SK-N-SH (cell line): ENCODE measurements around the gene CKB. TPM values are rescaled to one million over a fixed set of nuclear protein-coding genes. Genes with fewer than 3 reads are reported as not detected.

ENCODE experiments used
- CTCF ChIA-PET: fragments of 300-600, 350-600 bp; formaldehyde crosslinking; extraction: SDS; loops from one replicate; lab custom pipeline; 2021; lab: Yijun Ruan, JAX
- POLR2A ChIA-PET: fragments of 350-600 bp; sonication (Branson Sonifier 250); formaldehyde crosslinking; extraction: SDS; loops from one replicate; lab custom pipeline; 2020; ENCODE audit warnings: antibody characterized with exemption, inconsistent platforms; lab: Yijun Ruan, JAX
- DNase-seq: peaks from one replicate; pipeline ENCODE4 v3.0.0; 2012
- H2AFZ ChIP-seq: fragments of 200-600 bp; sonication (generic); 2 replicates; pipeline ENCODE4 v1.8.1; 2016; ENCODE audit warnings: antibody characterized with exemption, mild to moderate bottlenecking, low read depth
- H3F3A ChIP-seq: fragments of 200-600 bp; sonication (generic); replicated peaks from 2 replicates; pipeline ENCODE3; 2016; ENCODE audit warnings: antibody characterized with exemption, mild to moderate bottlenecking; ENCODE audit not compliant: insufficient read depth
- H3K27ac ChIP-seq, 2 experiments: fragments of 200-500 bp in 1 of 2; fragments of 200-600 bp in 1 of 2; sonication (Bioruptor generic) in 1 of 2; sonication (generic), shearing (Covaris generic) in 1 of 2; 2 replicates each; pipeline versions ENCODE4 v1.5.1 to v1.6.1; 2014 to 2016; ENCODE audit warnings: low read depth in 2 of 2, inconsistent platforms in 1 of 2, low read length in 1 of 2, mild to moderate bottlenecking in 1 of 2, mixed read lengths in 1 of 2
- H3K27me3 ChIP-seq: fragments of 200-600 bp; sonication (generic), shearing (Covaris generic); 2 replicates; pipeline ENCODE4 v1.6.1; 2016; ENCODE audit warnings: mixed run types; ENCODE audit not compliant: insufficient read depth
- H3K36me3 ChIP-seq, 2 experiments: fragments of 200-500 bp in 1 of 2; fragments of 200-600 bp in 1 of 2; sonication (Bioruptor generic) in 1 of 2; sonication (generic) in 1 of 2; replicated peaks in 1 of 2; 2 replicates each; pipeline versions ENCODE3 to v1.5.1; 2014 to 2016; ENCODE audit warnings: low read length in 1 of 2, mild to moderate bottlenecking in 1 of 2; ENCODE audit not compliant: insufficient read depth in 2 of 2, control insufficient read depth in 1 of 2
- H3K4me1 ChIP-seq, 2 experiments: fragments of 200-500 bp in 1 of 2; fragments of 200-600 bp in 1 of 2; sonication (Bioruptor generic) in 1 of 2; sonication (generic), shearing (Covaris generic) in 1 of 2; 2 replicates each; pipeline versions ENCODE4 v1.5.1 to v1.6.1; 2014 to 2016; ENCODE audit warnings: low read depth in 1 of 2, low read length in 1 of 2, mixed run types in 1 of 2; ENCODE audit not compliant: insufficient read depth in 2 of 2, control insufficient read depth in 1 of 2
- H3K4me2 ChIP-seq: fragments of 200-600 bp; sonication (generic), shearing (Covaris generic); 2 replicates; pipeline ENCODE4 v1.6.1; 2017; ENCODE audit warnings: mixed run types
- H3K4me3 ChIP-seq, 2 experiments: fragments of 200-500 bp in 1 of 2; fragments of 200-600 bp in 1 of 2; sonication (Bioruptor generic) in 1 of 2; sonication (generic), shearing (Covaris generic) in 1 of 2; 2 replicates each; pipeline versions ENCODE4 v1.5.1 to v1.8.1; 2014 to 2016; ENCODE audit warnings: low read depth in 2 of 2, inconsistent platforms in 1 of 2, low read length in 1 of 2, mild to moderate bottlenecking in 1 of 2, mixed read lengths in 1 of 2, moderate library complexity in 1 of 2
- H3K79me2 ChIP-seq: fragments of 200-600 bp; sonication (generic); 2 replicates; pipeline ENCODE4 v1.8.1; 2017; ENCODE audit warnings: mild to moderate bottlenecking; ENCODE audit not compliant: insufficient read depth
- H3K9ac ChIP-seq: fragments of 200-600 bp; sonication (generic); 2 replicates; pipeline ENCODE4 v1.6.1; 2017; ENCODE audit warnings: mixed run types
- H3K9me2 ChIP-seq: fragments of 200-600 bp; sonication (generic); 2 replicates; pipeline ENCODE4 v1.6.1; 2017; ENCODE audit warnings: mixed run types
- H3K9me3 ChIP-seq: fragments of 200-600 bp; sonication (generic); 2 replicates; pipeline ENCODE4 v1.6.1; 2017; ENCODE audit warnings: mixed run types, mild to moderate bottlenecking, moderate library complexity
- H4K20me1 ChIP-seq: fragments of 200-600 bp; sonication (generic); 2 replicates; pipeline ENCODE4 v1.6.1; 2017; ENCODE audit warnings: mild to moderate bottlenecking, mixed run types; ENCODE audit not compliant: insufficient read depth
- CHD2 ChIP-seq: fragments of 150-350 bp; IDR thresholded peaks from 2 replicates; pipeline ENCODE4 v1.6.1; 2018; ENCODE audit warnings: low read length; ENCODE audit not compliant: partially characterized antibody
- ELF1 ChIP-seq: IDR thresholded peaks from 2 replicates; pipeline ENCODE4 v1.4.0; 2012
- EZH2phosphoT487 ChIP-seq: fragments of 200-600 bp; sonication (generic); IDR thresholded peaks from 2 replicates; pipeline ENCODE4 v1.6.1; 2017; ENCODE audit warnings: low read depth, mixed run types, mild to moderate bottlenecking, antibody characterized with exemption, moderate library complexity, borderline replicate concordance
- FOSL2 ChIP-seq: IDR thresholded peaks from 2 replicates; pipeline ENCODE4 v1.4.0; 2012; ENCODE audit warnings: low read depth, mild to moderate bottlenecking, moderate library complexity, borderline replicate concordance
- GABPA ChIP-seq: IDR thresholded peaks from 2 replicates; pipeline ENCODE4 v1.4.0; 2012; ENCODE audit warnings: low read depth, mild to moderate bottlenecking
- GATA2 ChIP-seq: sonication (generic); formaldehyde crosslinking; IDR thresholded peaks from 2 replicates; pipeline ENCODE4 v1.5.0; 2020; ENCODE audit warnings: mild to moderate bottlenecking, missing genetic modification reagents
- JUND ChIP-seq: IDR thresholded peaks from 2 replicates; pipeline ENCODE4 v1.4.0; 2012
- NFIC ChIP-seq: IDR thresholded peaks from 2 replicates; pipeline ENCODE4 v1.4.0; 2012; ENCODE audit warnings: borderline replicate concordance
- NRF1 ChIP-seq: IDR thresholded peaks from 2 replicates; pipeline ENCODE4 v1.6.1; 2012; ENCODE audit warnings: low read depth, mild to moderate bottlenecking, low read length
- PBX3 ChIP-seq: IDR thresholded peaks from 2 replicates; pipeline ENCODE4; 2012
- RAD21 ChIP-seq: IDR thresholded peaks from 2 replicates; pipeline ENCODE4 v1.6.1; 2012; ENCODE audit warnings: mild to moderate bottlenecking, low read length
- RCOR1 ChIP-seq: fragments of 150-350 bp; IDR thresholded peaks from 2 replicates; pipeline ENCODE4 v1.6.1; 2017; ENCODE audit warnings: antibody characterized with exemption, low read length
- TAF1 ChIP-seq: IDR thresholded peaks from 2 replicates; pipeline ENCODE4 v1.6.1; 2012; ENCODE audit warnings: low read depth, mild to moderate bottlenecking, low read length, moderate library complexity, borderline replicate concordance
- TCF12 ChIP-seq: IDR thresholded peaks from 2 replicates; pipeline ENCODE4 v1.4.0; 2012
- USF1 ChIP-seq: IDR thresholded peaks from 2 replicates; pipeline ENCODE4 v1.4.0; 2012; ENCODE audit warnings: low read depth, borderline replicate concordance
- USF2 ChIP-seq: fragments of 150-350 bp; IDR thresholded peaks from 2 replicates; pipeline ENCODE4 v1.6.1; 2017; ENCODE audit warnings: antibody characterized with exemption, low read length, low read depth, borderline replicate concordance
- YY1 ChIP-seq: IDR thresholded peaks from 2 replicates; pipeline ENCODE4 v1.4.0; 2012; ENCODE audit warnings: low read depth, mild to moderate bottlenecking
- WGBS: methylation state at CpG from one replicate; pipeline ENCODE4 v1.1.6; 2017; ENCODE audit warnings: low lambda C conversion rate; 5-methylcytosine and 5-hydroxymethylcytosine counted together
- polyA plus RNA-seq, 3 experiments: library from polyadenylated mRNA; depleted of rRNA; stranded (reverse); fragments of >200 nt; gene quantifications; 2 replicates each; pipeline ENCODE4 v1.2.3, GENCODE V29; 2012
- TF ChIP-seq, protein P1 (sequence below): fragments of 150-350 bp; IDR thresholded peaks from 2 replicates; pipeline ENCODE4 v1.6.1; 2016; ENCODE audit warnings: mild to moderate bottlenecking, low read depth, low read length
- TF ChIP-seq, protein P2 (sequence below): IDR thresholded peaks from 2 replicates; pipeline ENCODE4 v1.4.0; 2012; ENCODE audit warnings: low read depth, borderline replicate concordance
- TF ChIP-seq, protein P3 (sequence below): fragments of 200-600 bp; sonication (generic); IDR thresholded peaks from 2 replicates; pipeline ENCODE4 v1.6.1; 2017; ENCODE audit warnings: antibody characterized with exemption, mild to moderate bottlenecking, moderate library complexity

CKB gene
- polyA plus RNA-seq, 1 of the 3 experiments (the other 2 are of a cell fraction) = 53.0 TPM

DNA sequence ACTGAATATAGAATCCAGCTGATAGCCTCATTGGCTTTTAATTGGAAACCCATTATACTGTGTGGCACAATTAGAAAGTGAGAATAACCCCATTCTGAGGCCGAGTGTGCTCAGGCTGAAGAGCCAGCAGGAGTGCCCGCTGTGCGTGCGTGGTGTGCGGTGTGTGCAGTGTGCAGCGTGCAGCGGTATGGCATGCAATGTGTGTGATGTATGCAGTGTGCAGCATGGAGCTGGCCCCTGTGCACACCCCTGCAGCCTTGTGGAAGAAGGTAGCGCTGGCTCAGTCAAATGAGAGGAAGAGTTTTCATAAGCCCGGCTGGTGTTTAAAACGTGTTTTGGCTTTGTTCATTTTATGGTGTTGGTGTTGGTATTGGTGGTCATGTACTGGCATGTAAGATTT, 22.9 kb downstream of the CKB start:
- Histone ChIP-seq H3K36me3 (peaks cover 48 to 60% of the 10 kb centered on the region in 2 experiments), H3K27ac (no peak overlapping the region), H3K9ac (no peak overlapping the region), H3K27me3 (no peaks in the 10 kb centered on the region), H3K9me3 (no peaks in the 10 kb centered on the region), H4K20me1 (no peaks in the 10 kb centered on the region), H2AFZ (no peak overlapping the region), H3K9me2 (no peaks in the 10 kb centered on the region), H3K4me2 (no peak overlapping the region), H3K4me1 (peaks cover 0 to 6% of the 10 kb centered on the region in 2 experiments; a peak in 1 of 4 replicates), H3K4me3 (0 out of 4 replicates have a peak overlapping the region, but pooled peaks of 1 of the 2 experiments have one; percentile 16), H3K79me2 (peaks cover 16% of the 10 kb centered on the region; the same call in 1 of the 2 replicates), H3F3A (peaks cover 19% of the 10 kb centered on the region)
- no peak for TF ChIP-seq JUND
- no peak for TF ChIP-seq ELF1
- TF ChIP-seq, protein P1, sequence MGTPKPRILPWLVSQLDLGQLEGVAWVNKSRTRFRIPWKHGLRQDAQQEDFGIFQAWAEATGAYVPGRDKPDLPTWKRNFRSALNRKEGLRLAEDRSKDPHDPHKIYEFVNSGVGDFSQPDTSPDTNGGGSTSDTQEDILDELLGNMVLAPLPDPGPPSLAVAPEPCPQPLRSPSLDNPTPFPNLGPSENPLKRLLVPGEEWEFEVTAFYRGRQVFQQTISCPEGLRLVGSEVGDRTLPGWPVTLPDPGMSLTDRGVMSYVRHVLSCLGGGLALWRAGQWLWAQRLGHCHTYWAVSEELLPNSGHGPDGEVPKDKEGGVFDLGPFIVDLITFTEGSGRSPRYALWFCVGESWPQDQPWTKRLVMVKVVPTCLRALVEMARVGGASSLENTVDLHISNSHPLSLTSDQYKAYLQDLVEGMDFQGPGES = no peak
- TF ChIP-seq PBX3 = no peak
- TF ChIP-seq TAF1 = no peak
- TF ChIP-seq, protein P2, sequence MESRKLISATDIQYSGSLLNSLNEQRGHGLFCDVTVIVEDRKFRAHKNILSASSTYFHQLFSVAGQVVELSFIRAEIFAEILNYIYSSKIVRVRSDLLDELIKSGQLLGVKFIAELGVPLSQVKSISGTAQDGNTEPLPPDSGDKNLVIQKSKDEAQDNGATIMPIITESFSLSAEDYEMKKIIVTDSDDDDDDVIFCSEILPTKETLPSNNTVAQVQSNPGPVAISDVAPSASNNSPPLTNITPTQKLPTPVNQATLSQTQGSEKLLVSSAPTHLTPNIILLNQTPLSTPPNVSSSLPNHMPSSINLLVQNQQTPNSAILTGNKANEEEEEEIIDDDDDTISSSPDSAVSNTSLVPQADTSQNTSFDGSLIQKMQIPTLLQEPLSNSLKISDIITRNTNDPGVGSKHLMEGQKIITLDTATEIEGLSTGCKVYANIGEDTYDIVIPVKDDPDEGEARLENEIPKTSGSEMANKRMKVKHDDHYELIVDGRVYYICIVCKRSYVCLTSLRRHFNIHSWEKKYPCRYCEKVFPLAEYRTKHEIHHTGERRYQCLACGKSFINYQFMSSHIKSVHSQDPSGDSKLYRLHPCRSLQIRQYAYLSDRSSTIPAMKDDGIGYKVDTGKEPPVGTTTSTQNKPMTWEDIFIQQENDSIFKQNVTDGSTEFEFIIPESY = no peak
- TF ChIP-seq TCF12 = no peak
- no peak for TF ChIP-seq CHD2
- TF ChIP-seq FOSL2 = no peak
- TF ChIP-seq EZH2phosphoT487 = no peak
- no peak for TF ChIP-seq RAD21
- TF ChIP-seq USF1 = no peak
- TF ChIP-seq GABPA = no peak
- TF ChIP-seq, protein P3, sequence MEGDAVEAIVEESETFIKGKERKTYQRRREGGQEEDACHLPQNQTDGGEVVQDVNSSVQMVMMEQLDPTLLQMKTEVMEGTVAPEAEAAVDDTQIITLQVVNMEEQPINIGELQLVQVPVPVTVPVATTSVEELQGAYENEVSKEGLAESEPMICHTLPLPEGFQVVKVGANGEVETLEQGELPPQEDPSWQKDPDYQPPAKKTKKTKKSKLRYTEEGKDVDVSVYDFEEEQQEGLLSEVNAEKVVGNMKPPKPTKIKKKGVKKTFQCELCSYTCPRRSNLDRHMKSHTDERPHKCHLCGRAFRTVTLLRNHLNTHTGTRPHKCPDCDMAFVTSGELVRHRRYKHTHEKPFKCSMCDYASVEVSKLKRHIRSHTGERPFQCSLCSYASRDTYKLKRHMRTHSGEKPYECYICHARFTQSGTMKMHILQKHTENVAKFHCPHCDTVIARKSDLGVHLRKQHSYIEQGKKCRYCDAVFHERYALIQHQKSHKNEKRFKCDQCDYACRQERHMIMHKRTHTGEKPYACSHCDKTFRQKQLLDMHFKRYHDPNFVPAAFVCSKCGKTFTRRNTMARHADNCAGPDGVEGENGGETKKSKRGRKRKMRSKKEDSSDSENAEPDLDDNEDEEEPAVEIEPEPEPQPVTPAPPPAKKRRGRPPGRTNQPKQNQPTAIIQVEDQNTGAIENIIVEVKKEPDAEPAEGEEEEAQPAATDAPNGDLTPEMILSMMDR = no peak
- TF ChIP-seq YY1 = no peak
- no peak for TF ChIP-seq RCOR1
- TF ChIP-seq USF2 = no peak
- TF ChIP-seq GATA2 (CRISPR knock-in tag) = no peak
- TF ChIP-seq NFIC = no peak
- TF ChIP-seq NRF1 = no peak
- DNase-seq = no peak
- 70% methylated on average over 10 of the region's 10 CpGs for WGBS
- POLR2A ChIA-PET = interaction anchor here (0.8 kb wide), 1 partner anchor 10 kb away, joined by 4 read pairs; no protein-coding TSS in a partner anchor
- CTCF ChIA-PET = interaction anchor here (0.5 to 9.3 kb wide), 24 partner anchors 8 to 289 kb away, joined by 3 to 120 read pairs (median 6); partner anchors contain the start of gene TRMT61A
